DMS114 treated with DMSO at 0.1 percent for 48 hours (cell line): ENCODE results near the gene OR10A3.

Experiments
- DNase-seq: peaks from one replicate; lab custom pipeline; 2025; ENCODE audit not compliant: unreplicated experiment; lab: John Stamatoyannopoulos, UW

Gene OR10A3

GRCh38 chr11:7941146-7941545 lies 362 bp downstream of the OR10A3 start:
- DNase-seq, result no peak

- DNase-seq, result no peak
These were observed 4.9 kb downstream of the OR10A3 start for GRCh38 chr11:7936615-7937014.

GRCh38 chr11:7931168-7931567 lies 10.3 kb downstream of the OR10A3 start, which contains the start of gene OR10A6:
Gene OR10A6, minus strand, starts transcription at chr11:7931268. Its CDS starts 2,606 bp downstream, at chr11:7928662.
- no peak for DNase-seq

GRCh38 chr11:7927635-7928034 lies 13.9 kb downstream of the OR10A3 start:
- no peak for DNase-seq

- DNase-seq, result no peak
These were observed 17.0 kb downstream of the OR10A3 start for GRCh38 chr11:7924536-7924935.

- DNase-seq, result no peak
These were observed 23.4 kb downstream of the OR10A3 start for GRCh38 chr11:7918141-7918540.

GRCh38 chr11:7911011-7911410 lies 30.5 kb downstream of the OR10A3 start:
- no peak for DNase-seq

- DNase-seq, result no peak
These were observed 31.2 kb downstream of the OR10A3 start for GRCh38 chr11:7910286-7910788.

GRCh38 chr11:7909585-7910285 lies 31.8 kb downstream of the OR10A3 start:
- no peak for DNase-seq

GRCh38 chr11:7907121-7907520 lies 34.4 kb downstream of the OR10A3 start:
- no peak for DNase-seq

GRCh38 chr11:7906481-7906880 lies 35.0 kb downstream of the OR10A3 start:
- no peak for DNase-seq

- no peak for DNase-seq
These were observed 35.5 kb downstream of the OR10A3 start for GRCh38 chr11:7905961-7906429.

- DNase-seq, result no peak
These were observed 36.0 kb downstream of the OR10A3 start for GRCh38 chr11:7905549-7905948.

GRCh38 chr11:7904917-7905316 lies 36.6 kb downstream of the OR10A3 start:
- no peak for DNase-seq

- no peak for DNase-seq
These were observed 37.6 kb downstream of the OR10A3 start for GRCh38 chr11:7903940-7904339.

- DNase-seq, result no peak
These were observed 40.1 kb downstream of the OR10A3 start for GRCh38 chr11:7901319-7901854.

- no peak for DNase-seq
These were observed 40.8 kb downstream of the OR10A3 start for GRCh38 chr11:7900686-7901085.

GRCh38 chr11:7899418-7899817 lies 42.1 kb downstream of the OR10A3 start:
- DNase-seq, result no peak

GRCh38 chr11:7898666-7899283 lies 42.7 kb downstream of the OR10A3 start:
- DNase-seq, result no peak

GRCh38 chr11:7896009-7896785 lies 45.3 kb downstream of the OR10A3 start:
- DNase-seq, result no peak

GRCh38 chr11:7894251-7894650 lies 47.3 kb downstream of the OR10A3 start:
- DNase-seq, result no peak
